Stimulated activated CD8-positive, alpha-beta memory T cell treated with anti-CD3 and anti-CD28 coated beads, Interleukin-2, amount 100 ng/mL, for 1 hour (primary cell): Measurements from ENCODE around the gene FHOD3.

Source experiments
- DNase-seq, 2 donors: peaks; one replicate each; pipeline ENCODE4 v3.0.0-alpha.2; 2020; ENCODE audit warnings: low read depth in 2 of 2

The FHOD3 gene

GRCh38 chr18:36322734-36323133 lies 25.2 kb downstream of the FHOD3 start:
- no peak for DNase-seq

GRCh38 chr18:36323421-36323820 lies 25.9 kb downstream of the FHOD3 start:
- no peak for DNase-seq

- DNase-seq = no peak
These were observed 28.3 kb downstream of the FHOD3 start for GRCh38 chr18:36325846-36326245.

DNA sequence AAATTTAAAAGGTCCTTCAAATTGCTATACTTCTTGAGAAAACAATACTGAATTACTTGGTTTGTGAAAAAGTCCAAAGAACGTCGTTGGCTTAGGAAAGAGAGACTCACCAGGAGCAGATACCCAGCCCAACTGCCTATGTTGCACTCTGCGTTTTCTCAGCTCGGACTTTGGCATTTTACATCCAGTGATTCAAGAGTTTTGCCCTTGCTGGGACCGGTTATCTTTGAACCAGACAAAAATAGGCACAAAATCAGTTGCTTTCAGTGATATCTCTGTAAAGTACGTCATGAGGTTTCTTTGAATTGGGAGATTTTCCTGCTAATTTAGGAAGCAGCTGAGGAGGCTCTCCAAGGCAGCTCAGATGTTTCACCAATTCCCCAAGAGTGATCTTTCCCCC lies 29.3 kb downstream of the FHOD3 start:
- DNase-seq = no peak

GRCh38 chr18:36327352-36328316 lies 30.1 kb downstream of the FHOD3 start:
- no peak for DNase-seq

DNA sequence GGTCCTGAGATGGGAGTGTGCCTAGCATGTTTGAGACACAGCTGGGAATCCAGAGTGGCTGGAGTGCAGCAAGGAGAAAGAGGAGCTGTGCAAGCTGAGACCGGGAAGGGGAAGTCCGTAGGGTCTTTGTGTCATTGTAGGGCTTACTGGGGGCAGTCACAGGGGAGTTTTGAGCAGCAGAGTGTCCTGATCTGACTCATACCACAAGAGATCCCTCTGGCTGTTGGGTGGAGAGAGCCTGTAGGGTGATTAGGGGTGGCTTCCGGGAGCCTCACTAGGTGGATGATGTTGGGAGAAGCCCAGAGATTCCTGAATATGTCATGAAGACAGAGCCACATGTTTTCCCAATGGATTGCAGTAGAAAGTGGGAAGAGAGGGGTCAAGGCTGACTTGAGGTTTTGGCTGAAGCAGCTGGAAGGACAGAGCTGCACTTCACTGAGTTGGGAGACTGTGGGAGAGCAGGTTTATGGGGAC lies 30.9 kb downstream of the FHOD3 start:
- DNase-seq = no peak

DNA sequence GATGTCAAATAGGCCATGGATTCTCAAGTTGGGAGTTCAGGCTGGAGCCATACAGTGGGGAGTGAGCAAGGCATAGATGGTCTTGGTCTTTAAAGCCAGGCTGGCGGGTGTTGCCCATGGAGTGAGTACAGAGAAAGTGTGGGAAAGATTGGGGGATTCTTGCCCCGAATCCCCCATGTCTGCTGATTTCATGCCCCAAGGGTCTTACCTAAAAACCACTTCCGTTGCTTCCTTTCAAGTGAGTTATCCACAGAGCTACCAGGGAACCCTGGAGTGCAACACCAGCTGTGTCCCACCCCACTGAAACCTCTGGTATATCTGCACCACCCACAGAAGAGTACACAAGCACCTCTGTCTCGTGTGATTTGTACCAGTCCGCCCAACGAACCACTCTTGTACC lies 31.4 kb downstream of the FHOD3 start:
- DNase-seq = no peak

- DNase-seq = no peak
These were observed 32.3 kb downstream of the FHOD3 start for GRCh38 chr18:36329684-36330434.

- no peak for DNase-seq
These were observed 33.0 kb downstream of the FHOD3 start for GRCh38 chr18:36330435-36331052.

DNA sequence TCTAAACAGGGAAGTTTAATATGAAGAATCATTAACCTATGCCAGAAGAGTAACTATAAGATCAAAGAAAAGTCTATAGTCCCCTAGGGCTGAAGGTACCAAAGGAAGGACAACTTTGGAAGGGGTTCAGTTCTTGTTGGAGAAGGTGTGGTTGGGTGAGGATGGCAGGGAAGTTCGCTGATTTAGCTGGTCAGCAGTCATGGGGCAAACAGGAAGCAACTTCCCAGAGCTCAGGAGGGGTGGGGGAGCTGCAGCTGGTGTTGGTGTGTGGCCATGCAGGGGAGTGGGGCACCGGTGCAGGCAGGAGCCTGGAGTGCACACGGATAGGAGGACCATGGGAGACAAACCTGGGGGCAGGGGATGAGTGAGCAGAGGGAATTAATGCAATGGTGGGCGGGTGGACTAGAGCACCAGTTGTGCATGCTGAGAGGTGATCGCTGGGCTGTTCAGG lies 34.0 kb downstream of the FHOD3 start:
- DNase-seq = no peak

DNA sequence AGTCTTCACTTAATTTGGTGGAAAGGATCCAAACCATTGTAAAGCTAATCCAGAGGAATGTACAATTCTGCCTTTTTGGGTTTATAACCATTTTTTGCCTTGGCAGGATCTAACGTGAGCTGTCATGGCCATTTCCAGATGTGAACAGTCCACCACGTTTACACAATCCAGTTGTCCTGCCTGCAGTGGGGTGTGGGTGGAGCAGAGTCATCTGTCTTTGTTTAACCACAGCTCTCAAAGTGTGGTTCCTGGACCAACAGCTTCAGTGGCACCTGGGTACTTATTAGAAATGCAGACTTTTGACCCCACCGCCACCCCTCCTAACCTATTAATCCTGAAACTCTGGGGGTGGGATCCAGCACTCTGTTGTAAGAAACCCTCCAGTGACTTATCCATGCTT lies 35.9 kb downstream of the FHOD3 start:
- DNase-seq = no peak

DNA sequence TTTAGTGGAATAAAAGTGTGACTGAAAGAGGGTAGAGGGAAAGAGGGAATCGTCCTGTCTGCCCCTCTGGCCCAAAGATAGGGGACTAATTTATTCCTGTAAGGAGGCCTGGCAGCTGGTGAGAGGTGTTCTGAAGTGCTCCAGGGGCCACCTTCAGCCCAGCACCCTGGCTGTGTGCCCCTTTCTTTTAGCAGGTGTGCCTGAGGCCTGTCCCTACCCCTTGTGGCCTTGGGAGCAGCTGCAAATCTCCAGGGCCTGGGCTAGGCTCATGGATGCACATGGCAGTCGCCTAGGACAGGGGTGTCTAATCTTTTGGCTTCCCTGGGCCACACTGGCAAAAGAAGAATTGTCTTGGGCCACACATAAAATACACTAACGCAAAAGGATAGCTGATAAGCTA lies 37.3 kb downstream of the FHOD3 start:
- DNase-seq = no peak

GRCh38 chr18:36335476-36336279 lies 38.2 kb downstream of the FHOD3 start:
- no peak for DNase-seq

- no peak for DNase-seq
These were observed 40.3 kb downstream of the FHOD3 start for GRCh38 chr18:36337679-36338402.

DNA sequence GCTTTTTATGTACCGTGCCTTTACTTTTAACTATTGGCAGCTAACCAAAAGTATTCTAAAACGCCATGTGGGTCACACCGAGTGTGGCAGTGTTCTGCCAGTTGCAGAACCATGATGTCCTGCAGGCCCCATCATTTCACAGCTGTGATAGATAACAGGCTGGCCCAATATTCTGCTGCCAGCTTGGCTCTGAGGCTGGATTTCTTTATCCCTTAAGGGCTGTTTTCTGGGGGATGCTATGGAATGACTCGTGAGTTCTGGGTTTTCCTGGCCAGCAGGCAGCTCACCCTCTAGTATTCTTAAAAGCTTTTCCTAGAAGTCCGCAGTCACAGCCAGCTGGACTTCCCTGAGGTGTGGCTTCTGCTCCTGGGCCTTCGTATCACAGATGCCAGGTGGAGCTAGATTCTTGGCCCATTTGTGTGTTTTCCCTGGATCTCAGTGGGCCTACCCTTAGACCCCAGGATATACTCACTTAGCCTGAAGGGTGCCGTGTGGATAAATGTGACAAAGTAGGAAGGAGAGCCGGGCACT lies 41.0 kb downstream of the FHOD3 start:
- DNase-seq = no peak

- DNase-seq = no peak
These were observed 42.7 kb downstream of the FHOD3 start for GRCh38 chr18:36340246-36340645.

DNA sequence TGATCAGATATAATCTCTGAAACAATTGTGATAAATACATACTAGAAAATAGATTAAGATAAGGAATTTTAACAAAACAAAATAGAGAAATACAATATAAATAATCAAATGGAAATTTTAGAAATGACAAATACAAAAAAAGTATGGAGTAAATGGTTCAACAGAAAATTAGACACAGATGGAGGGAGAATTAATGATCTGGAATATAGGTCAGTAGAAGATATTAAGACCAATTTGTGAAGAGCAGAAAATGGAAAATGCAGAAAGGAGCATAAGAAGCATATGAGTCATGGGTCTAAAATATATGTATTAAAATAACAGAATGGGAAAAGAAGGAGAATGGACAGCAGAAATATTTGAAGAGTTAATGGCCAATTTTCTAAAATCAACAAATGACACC lies 44.4 kb downstream of the FHOD3 start:
- DNase-seq = no peak

DNA sequence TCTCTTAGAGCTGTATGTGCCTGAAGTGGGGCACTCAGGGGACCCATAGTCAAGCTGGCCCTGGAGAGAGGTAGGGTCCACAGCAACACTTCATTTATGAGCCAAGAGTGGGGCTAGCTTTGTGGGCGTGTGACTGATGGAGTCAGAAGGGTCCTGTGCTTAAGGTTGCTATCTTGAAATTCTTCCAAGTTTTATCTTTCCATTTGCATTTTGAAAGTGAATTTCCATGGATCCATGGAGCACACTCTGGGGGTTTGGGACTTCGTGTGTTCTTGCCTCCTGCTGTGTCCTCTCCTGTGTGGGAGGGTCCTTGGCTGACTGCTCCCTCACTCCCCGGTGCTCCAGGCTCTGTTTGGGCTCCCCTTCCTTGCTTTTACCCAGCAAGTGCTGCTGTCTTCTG lies 50.8 kb downstream of the FHOD3 start:
- no peak for DNase-seq

- no peak for DNase-seq
These were observed 51.5 kb downstream of the FHOD3 start for GRCh38 chr18:36348971-36349417.

GRCh38 chr18:36349552-36349951 lies 52.0 kb downstream of the FHOD3 start:
- DNase-seq = no peak
